ENCODE data around the gene IL15RA.

DNA sequence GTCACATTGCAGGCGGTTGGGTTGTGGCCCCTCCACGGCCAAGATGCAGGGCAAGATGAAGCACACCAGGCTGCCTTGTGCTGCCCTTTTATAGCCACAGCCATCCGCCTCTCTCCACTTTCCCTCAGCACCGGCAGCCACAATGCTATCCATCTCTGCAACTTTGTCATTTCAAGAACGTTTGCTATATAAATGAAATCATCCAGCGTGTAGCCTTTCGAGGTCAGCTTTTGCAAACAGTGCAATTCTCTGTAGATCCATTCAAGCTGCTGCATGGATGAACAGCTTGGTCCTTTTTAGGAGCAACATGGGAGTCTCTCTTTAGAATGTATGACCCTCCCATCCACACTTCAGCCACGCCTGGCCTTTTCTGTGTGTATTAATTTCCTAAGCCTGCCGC lies 6.4 kb upstream of the IL15RA start:
- TF ChIP-seq, protein P1, sequence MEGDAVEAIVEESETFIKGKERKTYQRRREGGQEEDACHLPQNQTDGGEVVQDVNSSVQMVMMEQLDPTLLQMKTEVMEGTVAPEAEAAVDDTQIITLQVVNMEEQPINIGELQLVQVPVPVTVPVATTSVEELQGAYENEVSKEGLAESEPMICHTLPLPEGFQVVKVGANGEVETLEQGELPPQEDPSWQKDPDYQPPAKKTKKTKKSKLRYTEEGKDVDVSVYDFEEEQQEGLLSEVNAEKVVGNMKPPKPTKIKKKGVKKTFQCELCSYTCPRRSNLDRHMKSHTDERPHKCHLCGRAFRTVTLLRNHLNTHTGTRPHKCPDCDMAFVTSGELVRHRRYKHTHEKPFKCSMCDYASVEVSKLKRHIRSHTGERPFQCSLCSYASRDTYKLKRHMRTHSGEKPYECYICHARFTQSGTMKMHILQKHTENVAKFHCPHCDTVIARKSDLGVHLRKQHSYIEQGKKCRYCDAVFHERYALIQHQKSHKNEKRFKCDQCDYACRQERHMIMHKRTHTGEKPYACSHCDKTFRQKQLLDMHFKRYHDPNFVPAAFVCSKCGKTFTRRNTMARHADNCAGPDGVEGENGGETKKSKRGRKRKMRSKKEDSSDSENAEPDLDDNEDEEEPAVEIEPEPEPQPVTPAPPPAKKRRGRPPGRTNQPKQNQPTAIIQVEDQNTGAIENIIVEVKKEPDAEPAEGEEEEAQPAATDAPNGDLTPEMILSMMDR (IDR thresholded peaks at IDR 0.05) = no peak
- no peak for TF ChIP-seq JUN (CRISPR knock-in tag; IDR thresholded peaks at IDR 0.05)
- TF ChIP-seq, protein P2, sequence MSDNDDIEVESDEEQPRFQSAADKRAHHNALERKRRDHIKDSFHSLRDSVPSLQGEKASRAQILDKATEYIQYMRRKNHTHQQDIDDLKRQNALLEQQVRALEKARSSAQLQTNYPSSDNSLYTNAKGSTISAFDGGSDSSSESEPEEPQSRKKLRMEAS (CRISPR knock-in tag; IDR thresholded peaks at IDR 0.05) = no peak
- TF ChIP-seq CREB1 (CRISPR knock-in tag; IDR thresholded peaks at IDR 0.05) = no peak

All from WTC11 (cell line).